Ovary (tissue), 3 donors: ENCODE data around the gene STC2.

Experiments used
- CTCF ChIP-seq, 3 donors: fragments of 450-650 bp in 2 of 3; fragments of 200-600 bp in 1 of 3; IDR thresholded peaks; one replicate each; pipeline versions ENCODE4 v1.5.1 to v1.8.0; 2016 to 2022; ENCODE audit warnings: antibody characterized with exemption in 3 of 3, mild to moderate bottlenecking in 1 of 3
- POLR2A ChIP-seq: fragments of 450-650 bp; IDR thresholded peaks from one replicate; pipeline ENCODE4 v1.6.1; 2017; ENCODE audit warnings: antibody characterized with exemption, mild to moderate bottlenecking, moderate library complexity
- donor health status: DM: no; HTN: no; CAD: no.

GRCh38 chr5:173298213-173298926, 29.8 kb downstream of the STC2 start:
- TF ChIP-seq POLR2A (no peak), CTCF (IDR thresholded peaks at IDR 0.05) (no peak)
